ENCODE measurements around the gene SLC6A6. TPM values are rescaled to one million over a fixed set of nuclear protein-coding genes. Genes with fewer than 3 reads are reported as not detected.

The SLC6A6 gene
- polyA plus RNA-seq, 1 of the 3 experiments (the other 2 are of a cell fraction): 19.1 TPM

GRCh38 chr3:14451844-14452739 lies 49.7 kb downstream of the SLC6A6 start:
- H3F3A ChIP-seq (replicated peaks; ENCODE audit: insufficient read depth): peaks cover 27% of the 10 kb centered on the region
- H3K4me3 ChIP-seq (ENCODE audit: low read depth in 2 of 2, low read length in 1 of 2): peak overlapping the region in 1 of 2 experiments; percentile 29; a peak in 1 of 4 replicates
- peaks cover 29 to 37% of the 10 kb centered on the region in 2 experiments for H3K36me3 ChIP-seq (replicated peaks in 1 of 2; ENCODE audit: control insufficient read depth in 1 of 2, insufficient read depth in 2 of 2, low read length in 1 of 2)
- H3K79me2 ChIP-seq (ENCODE audit: insufficient read depth): no peaks in the 10 kb centered on the region
- peaks cover 8 to 24% of the 10 kb centered on the region in 2 experiments; a peak in 3 of 4 replicates for H3K4me1 ChIP-seq (ENCODE audit: control insufficient read depth in 1 of 2, insufficient read depth in 2 of 2, low read depth in 1 of 2, low read length in 1 of 2)
- H3K9ac ChIP-seq: peak overlapping the region; percentile 75
- WGBS (ENCODE audit: low lambda C conversion rate): 50% methylated on average over 15 of the region's 17 CpGs
- DNase-seq: no peak
- H3K9me2 ChIP-seq: no peaks in the 10 kb centered on the region
- no peaks in the 10 kb centered on the region for H3K9me3 ChIP-seq
- H3K27ac ChIP-seq (ENCODE audit: low read depth in 2 of 2, low read length in 1 of 2): peak overlapping the region; percentile 72 to 97
- CTCF ChIA-PET: interaction anchor here (0.7 to 8.0 kb wide), 9 partner anchors 9 to 555 kb away, joined by 3 to 51 read pairs (median 3); no protein-coding TSS in a partner anchor
- no peak overlapping the region for H2AFZ ChIP-seq (ENCODE audit: low read depth)
- no peaks in the 10 kb centered on the region for H3K27me3 ChIP-seq (ENCODE audit: insufficient read depth)
- POLR2A ChIA-PET: interaction anchor here (1.0 kb wide), 1 partner anchor 49 kb away, joined by 5 read pairs; no protein-coding TSS in a partner anchor
- H4K20me1 ChIP-seq (ENCODE audit: insufficient read depth): no peaks in the 10 kb centered on the region; the same call in 1 of the 2 replicates
- H3K4me2 ChIP-seq: peak overlapping the region; percentile 79
- no peak for TF ChIP-seq YY1 (IDR thresholded peaks at IDR 0.05; ENCODE audit: low read depth)
- no peak for TF ChIP-seq RFX5 (IDR thresholded peaks at IDR 0.05; ENCODE audit: low read length)
- 0 out of 2 replicates have a peak, but pooled peaks have one; percentile 3 for TF ChIP-seq PBX3 (IDR thresholded peaks at IDR 0.05)
- TF ChIP-seq SMC3 (IDR thresholded peaks at IDR 0.05; ENCODE audit: low read depth, low read length): no peak
- TF ChIP-seq SIN3A (IDR thresholded peaks at IDR 0.05; ENCODE audit: borderline replicate concordance, low read depth, low read length): no peak
- TF ChIP-seq REST (IDR thresholded peaks at IDR 0.05; ENCODE audit: low read depth, low read length): no peak
- TF ChIP-seq EZH2phosphoT487 (IDR thresholded peaks at IDR 0.05; ENCODE audit: borderline replicate concordance, low read depth): no peak
- TF ChIP-seq TEAD4 (IDR thresholded peaks at IDR 0.05; ENCODE audit: borderline replicate concordance, insufficient read depth): no peak
- TF ChIP-seq TCF12 (IDR thresholded peaks at IDR 0.05): peak; percentile 62
- TF ChIP-seq POLR2AphosphoS5 (IDR thresholded peaks at IDR 0.05; ENCODE audit: low read depth, low read length): no peak
- TF ChIP-seq EP300 (IDR thresholded peaks at IDR 0.05; ENCODE audit: borderline replicate concordance in 1 of 2, low read depth in 1 of 2, low read length in 1 of 2): peak in 1 of 2 experiments; percentile 34; a peak in 1 of 4 replicates
- no peak for TF ChIP-seq RAD21 (IDR thresholded peaks at IDR 0.05; ENCODE audit: low read length)
- TF ChIP-seq, protein P1, sequence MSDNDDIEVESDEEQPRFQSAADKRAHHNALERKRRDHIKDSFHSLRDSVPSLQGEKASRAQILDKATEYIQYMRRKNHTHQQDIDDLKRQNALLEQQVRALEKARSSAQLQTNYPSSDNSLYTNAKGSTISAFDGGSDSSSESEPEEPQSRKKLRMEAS (IDR thresholded peaks at IDR 0.05; ENCODE audit: low read depth): peak; percentile 95
- no peak for TF ChIP-seq NRF1 (IDR thresholded peaks at IDR 0.05; ENCODE audit: low read depth, low read length)
- TF ChIP-seq USF2 (IDR thresholded peaks at IDR 0.05; ENCODE audit: borderline replicate concordance, low read depth, low read length): no peak
- no peak for TF ChIP-seq GABPA (IDR thresholded peaks at IDR 0.05; ENCODE audit: low read depth)
- TF ChIP-seq ZBTB33 (IDR thresholded peaks at IDR 0.05; ENCODE audit: borderline replicate concordance, low read depth): no peak
- no peak for TF ChIP-seq ELF1 (IDR thresholded peaks at IDR 0.05)
- peak; percentile 59; the same call in 1 of the 2 replicates for TF ChIP-seq RXRA (IDR thresholded peaks at IDR 0.05; ENCODE audit: borderline replicate concordance, low read depth)
- peak; percentile 68 for TF ChIP-seq NFIC (IDR thresholded peaks at IDR 0.05; ENCODE audit: borderline replicate concordance)
- TF ChIP-seq IRF3 (IDR thresholded peaks at IDR 0.05; ENCODE audit: low read depth, low read length): no peak
- TF ChIP-seq FOSL2 (IDR thresholded peaks at IDR 0.05; ENCODE audit: borderline replicate concordance, low read depth): peak; percentile 67; the same call in 1 of the 2 replicates
- no peak for TF ChIP-seq FOXM1 (IDR thresholded peaks at IDR 0.05; ENCODE audit: low read depth)

Measured in SK-N-SH (cell line).